GM12878 (cell line): ENCODE measurements around the gene CMTM5.

Source experiments
- POLR2A ChIP-seq: IDR thresholded peaks from 2 replicates; pipeline ENCODE4 v1.6.1; 2011; ENCODE audit warnings: low read depth, mild to moderate bottlenecking, low read length
- POLR2AphosphoS5 ChIP-seq: IDR thresholded peaks from 2 replicates; pipeline ENCODE4 v1.6.1; 2011; ENCODE audit warnings: mild to moderate bottlenecking, low read length, inconsistent platforms
- ZNF274 ChIP-seq: IDR thresholded peaks from one replicate; pipeline ENCODE4 v1.8.0; 2011; ENCODE audit not compliant: insufficient read length, insufficient read depth
- TF ChIP-seq, protein P1 (sequence below): IDR thresholded peaks from 2 replicates; pipeline ENCODE4 v1.6.1; 2011; ENCODE audit warnings: mild to moderate bottlenecking, low read depth, low read length, moderate library complexity; ENCODE audit not compliant: insufficient replicate concordance
- TF ChIP-seq, protein P2 (sequence below), 3 experiments: IDR thresholded peaks in 2 of 3; conservative IDR thresholded peaks in 1 of 3; 2 replicates each; pipeline ENCODE4 v1.5.1; 2011; ENCODE audit warnings: low read depth in 3 of 3, low read length in 3 of 3, mild to moderate bottlenecking in 3 of 3, control low read depth in 2 of 3, moderate library complexity in 2 of 3, inconsistent platforms in 1 of 3, mixed read lengths in 1 of 3; ENCODE audit not compliant: control insufficient read depth in 2 of 3, insufficient read depth in 1 of 3; ENCODE audit errors: extremely low read depth in 1 of 3

- no peak for TF ChIP-seq POLR2A
- TF ChIP-seq, protein P1, sequence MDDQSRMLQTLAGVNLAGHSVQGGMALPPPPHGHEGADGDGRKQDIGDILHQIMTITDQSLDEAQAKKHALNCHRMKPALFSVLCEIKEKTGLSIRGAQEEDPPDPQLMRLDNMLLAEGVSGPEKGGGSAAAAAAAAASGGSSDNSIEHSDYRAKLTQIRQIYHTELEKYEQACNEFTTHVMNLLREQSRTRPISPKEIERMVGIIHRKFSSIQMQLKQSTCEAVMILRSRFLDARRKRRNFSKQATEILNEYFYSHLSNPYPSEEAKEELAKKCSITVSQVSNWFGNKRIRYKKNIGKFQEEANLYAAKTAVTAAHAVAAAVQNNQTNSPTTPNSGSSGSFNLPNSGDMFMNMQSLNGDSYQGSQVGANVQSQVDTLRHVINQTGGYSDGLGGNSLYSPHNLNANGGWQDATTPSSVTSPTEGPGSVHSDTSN: no peak
- no peak for TF ChIP-seq ZNF274
- no peak for TF ChIP-seq POLR2AphosphoS5
- TF ChIP-seq, protein P2, sequence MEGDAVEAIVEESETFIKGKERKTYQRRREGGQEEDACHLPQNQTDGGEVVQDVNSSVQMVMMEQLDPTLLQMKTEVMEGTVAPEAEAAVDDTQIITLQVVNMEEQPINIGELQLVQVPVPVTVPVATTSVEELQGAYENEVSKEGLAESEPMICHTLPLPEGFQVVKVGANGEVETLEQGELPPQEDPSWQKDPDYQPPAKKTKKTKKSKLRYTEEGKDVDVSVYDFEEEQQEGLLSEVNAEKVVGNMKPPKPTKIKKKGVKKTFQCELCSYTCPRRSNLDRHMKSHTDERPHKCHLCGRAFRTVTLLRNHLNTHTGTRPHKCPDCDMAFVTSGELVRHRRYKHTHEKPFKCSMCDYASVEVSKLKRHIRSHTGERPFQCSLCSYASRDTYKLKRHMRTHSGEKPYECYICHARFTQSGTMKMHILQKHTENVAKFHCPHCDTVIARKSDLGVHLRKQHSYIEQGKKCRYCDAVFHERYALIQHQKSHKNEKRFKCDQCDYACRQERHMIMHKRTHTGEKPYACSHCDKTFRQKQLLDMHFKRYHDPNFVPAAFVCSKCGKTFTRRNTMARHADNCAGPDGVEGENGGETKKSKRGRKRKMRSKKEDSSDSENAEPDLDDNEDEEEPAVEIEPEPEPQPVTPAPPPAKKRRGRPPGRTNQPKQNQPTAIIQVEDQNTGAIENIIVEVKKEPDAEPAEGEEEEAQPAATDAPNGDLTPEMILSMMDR (IDR thresholded peaks at IDR 0.05 in 2 of 3, conservative IDR thresholded peaks at IDR 0.05 in 1 of 3; ENCODE audit: control insufficient read depth in 2 of 3, extremely low read depth in 1 of 3, insufficient read depth in 1 of 3, low read depth in 3 of 3, low read length in 3 of 3): no peak
Measured at GRCh38 chr14:23365036-23365731, 11.7 kb upstream of the CMTM5 start, which contains the start of gene EFS.
